SK-N-SH (cell line): Measurements from ENCODE around the gene GPR42. TPM values are rescaled to one million over a fixed set of nuclear protein-coding genes. Genes with fewer than 3 reads are reported as not detected.

Experiments used
- CTCF ChIA-PET: fragments of 300-600, 350-600 bp; formaldehyde crosslinking; extraction: SDS; loops from one replicate; lab custom pipeline; 2021; lab: Yijun Ruan, JAX
- POLR2A ChIA-PET: fragments of 350-600 bp; sonication (Branson Sonifier 250); formaldehyde crosslinking; extraction: SDS; loops from one replicate; lab custom pipeline; 2020; ENCODE audit warnings: antibody characterized with exemption, inconsistent platforms; lab: Yijun Ruan, JAX
- DNase-seq: peaks from one replicate; pipeline ENCODE4 v3.0.0; 2012
- H2AFZ ChIP-seq: fragments of 200-600 bp; sonication (generic); 2 replicates; pipeline ENCODE4 v1.8.1; 2016; ENCODE audit warnings: antibody characterized with exemption, mild to moderate bottlenecking, low read depth
- H3F3A ChIP-seq: fragments of 200-600 bp; sonication (generic); replicated peaks from 2 replicates; pipeline ENCODE3; 2016; ENCODE audit warnings: antibody characterized with exemption, mild to moderate bottlenecking; ENCODE audit not compliant: insufficient read depth
- H3K27ac ChIP-seq, 2 experiments: fragments of 200-500 bp in 1 of 2; fragments of 200-600 bp in 1 of 2; sonication (Bioruptor generic) in 1 of 2; sonication (generic), shearing (Covaris generic) in 1 of 2; 2 replicates each; pipeline versions ENCODE4 v1.5.1 to v1.6.1; 2014 to 2016; ENCODE audit warnings: low read depth in 2 of 2, inconsistent platforms in 1 of 2, low read length in 1 of 2, mild to moderate bottlenecking in 1 of 2, mixed read lengths in 1 of 2
- H3K27me3 ChIP-seq: fragments of 200-600 bp; sonication (generic), shearing (Covaris generic); 2 replicates; pipeline ENCODE4 v1.6.1; 2016; ENCODE audit warnings: mixed run types; ENCODE audit not compliant: insufficient read depth
- H3K36me3 ChIP-seq, 2 experiments: fragments of 200-500 bp in 1 of 2; fragments of 200-600 bp in 1 of 2; sonication (Bioruptor generic) in 1 of 2; sonication (generic) in 1 of 2; replicated peaks in 1 of 2; 2 replicates each; pipeline versions ENCODE3 to v1.5.1; 2014 to 2016; ENCODE audit warnings: low read length in 1 of 2, mild to moderate bottlenecking in 1 of 2; ENCODE audit not compliant: insufficient read depth in 2 of 2, control insufficient read depth in 1 of 2
- H3K4me1 ChIP-seq, 2 experiments: fragments of 200-500 bp in 1 of 2; fragments of 200-600 bp in 1 of 2; sonication (Bioruptor generic) in 1 of 2; sonication (generic), shearing (Covaris generic) in 1 of 2; 2 replicates each; pipeline versions ENCODE4 v1.5.1 to v1.6.1; 2014 to 2016; ENCODE audit warnings: low read depth in 1 of 2, low read length in 1 of 2, mixed run types in 1 of 2; ENCODE audit not compliant: insufficient read depth in 2 of 2, control insufficient read depth in 1 of 2
- H3K4me2 ChIP-seq: fragments of 200-600 bp; sonication (generic), shearing (Covaris generic); 2 replicates; pipeline ENCODE4 v1.6.1; 2017; ENCODE audit warnings: mixed run types
- H3K4me3 ChIP-seq, 2 experiments: fragments of 200-500 bp in 1 of 2; fragments of 200-600 bp in 1 of 2; sonication (Bioruptor generic) in 1 of 2; sonication (generic), shearing (Covaris generic) in 1 of 2; 2 replicates each; pipeline versions ENCODE4 v1.5.1 to v1.8.1; 2014 to 2016; ENCODE audit warnings: low read depth in 2 of 2, inconsistent platforms in 1 of 2, low read length in 1 of 2, mild to moderate bottlenecking in 1 of 2, mixed read lengths in 1 of 2, moderate library complexity in 1 of 2
- H3K79me2 ChIP-seq: fragments of 200-600 bp; sonication (generic); 2 replicates; pipeline ENCODE4 v1.8.1; 2017; ENCODE audit warnings: mild to moderate bottlenecking; ENCODE audit not compliant: insufficient read depth
- H3K9ac ChIP-seq: fragments of 200-600 bp; sonication (generic); 2 replicates; pipeline ENCODE4 v1.6.1; 2017; ENCODE audit warnings: mixed run types
- H3K9me2 ChIP-seq: fragments of 200-600 bp; sonication (generic); 2 replicates; pipeline ENCODE4 v1.6.1; 2017; ENCODE audit warnings: mixed run types
- H3K9me3 ChIP-seq: fragments of 200-600 bp; sonication (generic); 2 replicates; pipeline ENCODE4 v1.6.1; 2017; ENCODE audit warnings: mixed run types, mild to moderate bottlenecking, moderate library complexity
- H4K20me1 ChIP-seq: fragments of 200-600 bp; sonication (generic); 2 replicates; pipeline ENCODE4 v1.6.1; 2017; ENCODE audit warnings: mild to moderate bottlenecking, mixed run types; ENCODE audit not compliant: insufficient read depth
- ELF1 ChIP-seq: IDR thresholded peaks from 2 replicates; pipeline ENCODE4 v1.4.0; 2012
- EP300 ChIP-seq, 2 experiments: IDR thresholded peaks; 2 replicates each; pipeline versions ENCODE4 v1.4.0 to v1.6.1; 2012; ENCODE audit warnings: borderline replicate concordance in 1 of 2, low read depth in 1 of 2, low read length in 1 of 2
- EZH2phosphoT487 ChIP-seq: fragments of 200-600 bp; sonication (generic); IDR thresholded peaks from 2 replicates; pipeline ENCODE4 v1.6.1; 2017; ENCODE audit warnings: low read depth, mixed run types, mild to moderate bottlenecking, antibody characterized with exemption, moderate library complexity, borderline replicate concordance
- FOXJ3 ChIP-seq: sonication (generic); formaldehyde crosslinking; IDR thresholded peaks from 2 replicates; pipeline ENCODE4 v1.5.1; 2020; ENCODE audit warnings: mild to moderate bottlenecking, missing genetic modification reagents
- GABPA ChIP-seq: IDR thresholded peaks from 2 replicates; pipeline ENCODE4 v1.4.0; 2012; ENCODE audit warnings: low read depth, mild to moderate bottlenecking
- NFIC ChIP-seq: IDR thresholded peaks from 2 replicates; pipeline ENCODE4 v1.4.0; 2012; ENCODE audit warnings: borderline replicate concordance
- NRF1 ChIP-seq: IDR thresholded peaks from 2 replicates; pipeline ENCODE4 v1.6.1; 2012; ENCODE audit warnings: low read depth, mild to moderate bottlenecking, low read length
- POLR2AphosphoS5 ChIP-seq: IDR thresholded peaks from 2 replicates; pipeline ENCODE4 v1.6.1; 2012; ENCODE audit warnings: low read depth, low read length
- RCOR1 ChIP-seq: fragments of 150-350 bp; IDR thresholded peaks from 2 replicates; pipeline ENCODE4 v1.6.1; 2017; ENCODE audit warnings: antibody characterized with exemption, low read length
- RFX5 ChIP-seq: IDR thresholded peaks from 2 replicates; pipeline ENCODE4 v1.6.1; 2012; ENCODE audit warnings: mild to moderate bottlenecking, improper control_type of control experiment, low read length
- TAF1 ChIP-seq: IDR thresholded peaks from 2 replicates; pipeline ENCODE4 v1.6.1; 2012; ENCODE audit warnings: low read depth, mild to moderate bottlenecking, low read length, moderate library complexity, borderline replicate concordance
- TCF12 ChIP-seq: IDR thresholded peaks from 2 replicates; pipeline ENCODE4 v1.4.0; 2012
- WGBS: methylation state at CpG from one replicate; pipeline ENCODE4 v1.1.6; 2017; ENCODE audit warnings: low lambda C conversion rate; 5-methylcytosine and 5-hydroxymethylcytosine counted together
- polyA plus RNA-seq, 3 experiments: library from polyadenylated mRNA; depleted of rRNA; stranded (reverse); fragments of >200 nt; gene quantifications; 2 replicates each; pipeline ENCODE4 v1.2.3, GENCODE V29; 2012
- TF ChIP-seq, protein P1 (sequence below): IDR thresholded peaks from 2 replicates; pipeline ENCODE4 v1.4.0; 2012; ENCODE audit warnings: low read depth
- TF ChIP-seq, protein P2 (sequence below): IDR thresholded peaks from 2 replicates; pipeline ENCODE4 v1.6.1; 2012; ENCODE audit warnings: mild to moderate bottlenecking, low read depth, low read length, moderate library complexity

The GPR42 gene
- polyA plus RNA-seq, 1 of the 3 experiments (the other 2 are of a cell fraction), result not detected

DNA sequence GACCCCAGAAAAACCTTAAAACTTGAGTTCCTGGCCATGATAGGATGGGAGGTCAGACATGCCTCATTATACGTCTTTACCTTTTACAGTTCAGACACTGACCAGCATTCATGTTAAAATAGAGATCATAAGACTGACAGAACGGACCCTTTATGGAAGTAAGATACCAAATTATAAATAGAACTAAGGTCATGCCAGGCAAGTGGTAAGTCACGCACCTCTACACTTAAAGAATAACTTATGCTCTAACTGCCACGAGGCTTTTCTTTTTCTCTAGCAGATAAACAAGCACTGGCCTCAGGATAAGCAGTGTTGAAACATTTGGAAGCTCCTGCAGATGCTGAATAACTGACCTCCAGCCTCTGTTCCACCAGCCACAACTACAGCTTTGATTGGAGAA, 28.4 kb downstream of the GPR42 start:
- POLR2A ChIA-PET, result no interaction called here
- Histone ChIP-seq H3K27ac (no peak overlapping the region), H3K4me1 (no peaks in the 10 kb centered on the region; a peak in 1 of 4 replicates), H3K9me3 (no peaks in the 10 kb centered on the region), H4K20me1 (no peaks in the 10 kb centered on the region), H3K36me3 (no peaks in the 10 kb centered on the region), H3K9me2 (no peaks in the 10 kb centered on the region), H3K4me3 (no peak overlapping the region)
- no peak for DNase-seq
- WGBS, result 18% methylated on average over 4 of the region's 4 CpGs
- TF ChIP-seq RFX5 (no peak), POLR2AphosphoS5 (no peak), RCOR1 (no peak), NRF1 (no peak), EZH2phosphoT487 (no peak), GABPA (no peak)
- TF ChIP-seq, protein P1, sequence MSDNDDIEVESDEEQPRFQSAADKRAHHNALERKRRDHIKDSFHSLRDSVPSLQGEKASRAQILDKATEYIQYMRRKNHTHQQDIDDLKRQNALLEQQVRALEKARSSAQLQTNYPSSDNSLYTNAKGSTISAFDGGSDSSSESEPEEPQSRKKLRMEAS, result no peak
- TF ChIP-seq, protein P2, sequence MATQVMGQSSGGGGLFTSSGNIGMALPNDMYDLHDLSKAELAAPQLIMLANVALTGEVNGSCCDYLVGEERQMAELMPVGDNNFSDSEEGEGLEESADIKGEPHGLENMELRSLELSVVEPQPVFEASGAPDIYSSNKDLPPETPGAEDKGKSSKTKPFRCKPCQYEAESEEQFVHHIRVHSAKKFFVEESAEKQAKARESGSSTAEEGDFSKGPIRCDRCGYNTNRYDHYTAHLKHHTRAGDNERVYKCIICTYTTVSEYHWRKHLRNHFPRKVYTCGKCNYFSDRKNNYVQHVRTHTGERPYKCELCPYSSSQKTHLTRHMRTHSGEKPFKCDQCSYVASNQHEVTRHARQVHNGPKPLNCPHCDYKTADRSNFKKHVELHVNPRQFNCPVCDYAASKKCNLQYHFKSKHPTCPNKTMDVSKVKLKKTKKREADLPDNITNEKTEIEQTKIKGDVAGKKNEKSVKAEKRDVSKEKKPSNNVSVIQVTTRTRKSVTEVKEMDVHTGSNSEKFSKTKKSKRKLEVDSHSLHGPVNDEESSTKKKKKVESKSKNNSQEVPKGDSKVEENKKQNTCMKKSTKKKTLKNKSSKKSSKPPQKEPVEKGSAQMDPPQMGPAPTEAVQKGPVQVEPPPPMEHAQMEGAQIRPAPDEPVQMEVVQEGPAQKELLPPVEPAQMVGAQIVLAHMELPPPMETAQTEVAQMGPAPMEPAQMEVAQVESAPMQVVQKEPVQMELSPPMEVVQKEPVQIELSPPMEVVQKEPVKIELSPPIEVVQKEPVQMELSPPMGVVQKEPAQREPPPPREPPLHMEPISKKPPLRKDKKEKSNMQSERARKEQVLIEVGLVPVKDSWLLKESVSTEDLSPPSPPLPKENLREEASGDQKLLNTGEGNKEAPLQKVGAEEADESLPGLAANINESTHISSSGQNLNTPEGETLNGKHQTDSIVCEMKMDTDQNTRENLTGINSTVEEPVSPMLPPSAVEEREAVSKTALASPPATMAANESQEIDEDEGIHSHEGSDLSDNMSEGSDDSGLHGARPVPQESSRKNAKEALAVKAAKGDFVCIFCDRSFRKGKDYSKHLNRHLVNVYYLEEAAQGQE, result no peak
- TF ChIP-seq, all 33 proteins: peak for 0
- no peak overlapping the region for H3K4me2 ChIP-seq
- no peaks in the 10 kb centered on the region for H3K79me2 ChIP-seq
- H3F3A ChIP-seq, result no peaks in the 10 kb centered on the region
- peaks cover 22% of the 10 kb centered on the region for H3K27me3 ChIP-seq
- H3K9ac ChIP-seq, result no peak overlapping the region
- H2AFZ ChIP-seq, result no peak overlapping the region
- CTCF ChIA-PET, result interaction anchor here (1.2 to 1.6 kb wide), 2 partner anchors 22 to 47 kb away, joined by 3 to 4 read pairs; no protein-coding TSS in a partner anchor

DNA sequence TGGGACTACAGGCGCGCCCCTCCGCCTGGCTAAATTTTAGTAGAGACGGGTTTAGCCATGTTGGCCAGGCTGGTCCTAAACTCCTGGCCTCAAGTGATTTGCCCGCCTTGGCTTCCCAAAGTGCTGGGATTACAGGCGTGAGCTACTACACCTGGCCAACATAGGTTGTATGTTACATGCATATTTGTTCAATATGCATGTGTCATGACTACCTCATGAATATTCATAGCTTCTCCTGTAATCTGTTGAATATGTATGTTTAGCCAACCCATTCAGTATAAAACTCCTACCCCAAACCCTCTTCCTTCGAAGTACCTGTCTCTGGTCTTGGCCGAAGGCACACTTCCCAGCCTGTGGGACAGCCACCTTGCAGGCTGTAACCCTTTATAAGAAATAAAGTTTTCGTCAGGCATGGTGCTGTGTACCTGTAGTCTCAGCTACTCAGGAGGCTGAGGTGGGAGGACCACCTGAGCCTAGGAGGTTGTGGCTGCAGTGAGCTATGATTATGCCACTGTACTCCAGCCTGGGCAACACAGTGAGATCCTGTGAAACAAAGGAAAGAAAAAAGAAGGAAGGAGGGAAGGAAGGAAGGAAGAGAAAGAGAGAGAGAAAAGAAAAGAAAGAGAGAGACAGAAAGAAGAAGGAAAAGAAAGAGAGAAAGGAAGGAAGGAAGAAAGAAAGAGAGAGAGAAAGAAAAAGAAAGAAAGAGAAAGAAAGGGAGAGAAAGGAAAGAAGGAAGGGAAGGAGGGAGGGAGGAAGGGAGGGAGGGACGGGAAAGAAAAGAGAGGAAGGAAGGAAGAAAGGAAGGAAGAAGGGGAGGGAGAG, 29.3 kb downstream of the GPR42 start:
- Histone ChIP-seq H3K9me2 (no peaks in the 10 kb centered on the region), H3K4me1 (no peaks in the 10 kb centered on the region; a peak in 1 of 4 replicates), H3K9me3 (no peaks in the 10 kb centered on the region), H3F3A (no peaks in the 10 kb centered on the region), H3K36me3 (no peaks in the 10 kb centered on the region)
- WGBS, result 37% methylated on average over 10 of the region's 10 CpGs
- CTCF ChIA-PET, result interaction anchor here (1.2 to 1.6 kb wide), 2 partner anchors 21 to 48 kb away, joined by 3 to 4 read pairs; no protein-coding TSS in a partner anchor
- TF ChIP-seq ELF1, result no peak
- no peak for TF ChIP-seq TAF1
- no peak for TF ChIP-seq FOXJ3
- no peak for TF ChIP-seq TCF12
- no peak for TF ChIP-seq NFIC
- no peak for TF ChIP-seq EP300 (IDR thresholded peaks at IDR 0.05; ENCODE audit: borderline replicate concordance in 1 of 2, low read depth in 1 of 2, low read length in 1 of 2)
- no peak for TF ChIP-seq GABPA
- TF ChIP-seq, protein P1, result no peak
- TF ChIP-seq, protein P2, result no peak
- TF ChIP-seq, all 33 proteins: peak for 0
- Histone ChIP-seq H3K27me3 (peaks cover 22% of the 10 kb centered on the region), H2AFZ (no peak overlapping the region), H3K27ac (no peak overlapping the region), H4K20me1 (no peaks in the 10 kb centered on the region), H3K9ac (no peak overlapping the region), H3K4me2 (no peak overlapping the region), H3K4me3 (no peak overlapping the region), H3K79me2 (no peaks in the 10 kb centered on the region)
- DNase-seq, result no peak
- POLR2A ChIA-PET, result no interaction called here
